CD4-positive, alpha-beta memory T cell (primary cell): ENCODE measurements around the gene MAML2. TPM values are rescaled to one million over a fixed set of nuclear protein-coding genes. Genes with fewer than 3 reads are reported as not detected.

ENCODE experiments used
- CTCF ChIA-PET: fragments of 350-600 bp; sonication (Branson Sonifier 250); formaldehyde crosslinking; loops from one replicate; lab custom pipeline; 2021; ENCODE audit warnings: inconsistent platforms; ENCODE audit not compliant: partially characterized antibody; lab: Charles Lee
- POLR2A ChIA-PET: fragments of 350-600 bp; sonication (Branson Sonifier 250); formaldehyde crosslinking; loops from one replicate; lab custom pipeline; 2021; ENCODE audit not compliant: partially characterized antibody; lab: Charles Lee
- DNase-seq, 5 donors: peaks; one replicate each; pipeline versions ENCODE4 v3.0.0 to v3.0.0-alpha.2; 2020 to 2022; ENCODE audit warnings: mixed read lengths in 1 of 5
- H3K27ac ChIP-seq: one replicate; pipeline ENCODE4 v1.7.0; 2013; ENCODE audit warnings: low read depth, low read length
- H3K27me3 ChIP-seq: 2 replicates; pipeline ENCODE4 v1.7.0; 2013; ENCODE audit warnings: mild to moderate bottlenecking, low read length, moderate library complexity; ENCODE audit not compliant: insufficient read depth
- H3K36me3 ChIP-seq: 2 replicates; pipeline ENCODE4 v1.7.0; 2013; ENCODE audit warnings: mild to moderate bottlenecking, low read length, moderate library complexity; ENCODE audit not compliant: insufficient read depth
- H3K4me1 ChIP-seq: 2 replicates; pipeline ENCODE4 v1.7.0; 2013; ENCODE audit warnings: mild to moderate bottlenecking, low read length, moderate library complexity; ENCODE audit not compliant: insufficient read depth
- H3K4me3 ChIP-seq, 2 donors: one replicate each; pipeline ENCODE4 v1.7.0; 2013; ENCODE audit warnings: low read length in 2 of 2, mild to moderate bottlenecking in 1 of 2
- H3K9me3 ChIP-seq, 2 donors: one replicate each; pipeline ENCODE4 v1.7.0; 2013; ENCODE audit warnings: low read length in 2 of 2, control low read depth in 1 of 2; ENCODE audit not compliant: control insufficient read depth in 1 of 2
- H3K27ac Mint-ChIP-seq, 7 donors: one replicate each; pipeline ENCODE4 v1.8.0; 2020 to 2021; ENCODE audit warnings: mixed read lengths in 7 of 7, mild to moderate bottlenecking in 6 of 7, inconsistent platforms in 3 of 7, moderate library complexity in 3 of 7
- H3K27me3 Mint-ChIP-seq, 2 donors: one replicate each; pipeline ENCODE4 v1.8.0; 2020 to 2021; ENCODE audit warnings: mixed read lengths in 2 of 2
- H3K36me3 Mint-ChIP-seq, 2 donors: one replicate each; pipeline ENCODE4 v1.8.0; 2020 to 2021; ENCODE audit warnings: mixed read lengths in 2 of 2, inconsistent platforms in 1 of 2, mild to moderate bottlenecking in 1 of 2
- H3K4me1 Mint-ChIP-seq, 4 donors: one replicate each; pipeline ENCODE4 v1.8.0; 2020 to 2021; ENCODE audit warnings: mixed read lengths in 4 of 4, mild to moderate bottlenecking in 1 of 4
- H3K4me3 Mint-ChIP-seq, 8 donors: one replicate each; pipeline ENCODE4 v1.8.0; 2020 to 2021; ENCODE audit warnings: mixed read lengths in 8 of 8, mild to moderate bottlenecking in 7 of 8, moderate library complexity in 6 of 8, inconsistent platforms in 3 of 8
- H3K9me3 Mint-ChIP-seq, 8 donors: one replicate each; pipeline ENCODE4 v1.8.0; 2020 to 2021; ENCODE audit warnings: mixed read lengths in 8 of 8, mild to moderate bottlenecking in 5 of 8, inconsistent platforms in 3 of 8, moderate library complexity in 1 of 8
- intact Hi-C: fragments of 100-400 bp; cut with micrococcal nuclease; formaldehyde crosslinking; loops from one replicate; pipeline ENCODE4 v1.15.1; 2023
- polyA plus RNA-seq, 2 donors: library from polyadenylated mRNA; unstranded; fragments of 300-500 nt; fragmentation: Illumina TruSeq; gene quantifications; one replicate each; pipeline ENCODE4 v1.2.3, GENCODE V29; 2021
- total RNA-seq, 2 experiments: library from RNA; stranded (reverse); gene quantifications; one replicate each; pipeline ENCODE4 v1.2.3, GENCODE V29; 2021

MAML2 gene
- total and polyA plus RNA-seq, 4 experiments from 2014 or later: 1.6 to 38.3 (median 25.5) TPM

DNA sequence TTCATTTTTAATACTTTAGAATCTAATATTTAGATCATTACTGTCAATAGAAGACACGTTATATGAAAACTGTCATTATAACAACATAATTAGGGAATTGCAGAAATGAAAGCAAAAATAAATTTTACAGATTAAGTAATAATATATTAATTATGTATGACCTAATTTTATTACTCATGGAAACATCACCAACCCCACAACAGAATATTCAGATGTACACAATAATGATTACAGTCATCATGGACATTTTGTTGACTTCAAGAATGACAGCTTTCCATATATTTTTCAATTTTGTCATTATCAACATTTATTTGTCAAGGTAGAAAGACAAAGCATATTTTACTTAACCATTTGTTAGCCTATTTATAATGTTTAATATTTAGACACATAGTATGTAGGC lies 119.9 kb downstream of the MAML2 start:
- CTCF ChIA-PET: interaction anchor here (4.7 kb wide), 1 partner anchor 120 kb away, joined by 21 read pairs; the partner anchor contains the start of gene MAML2

GRCh38 chr11:96222102-96222501 lies 120.9 kb downstream of the MAML2 start:
- Histone ChIP-seq H3K36me3 (no peaks in the 10 kb centered on the region), H3K9me3 (no peaks in the 10 kb centered on the region), H3K27ac (peak overlapping the region; percentile 2), H3K4me3 (no peak overlapping the region), H3K27me3 (no peaks in the 10 kb centered on the region), H3K4me1 (peaks cover 76% of the 10 kb centered on the region)
- peaks cover 0 to 16% of the 10 kb centered on the region in 2 donors for H3K36me3 Mint-ChIP-seq
- CTCF ChIA-PET: interaction anchor here (0.9 to 4.7 kb wide), 5 partner anchors 10 to 121 kb away, joined by 3 to 26 read pairs (median 6); partner anchors contain the start of gene MAML2
- no peaks in the 10 kb centered on the region for H3K27me3 Mint-ChIP-seq
- H3K4me3 Mint-ChIP-seq: peak overlapping the region in 7 of 8 donors; percentile 6 to 77 (median 53)
- POLR2A ChIA-PET: interaction anchor here (0.6 to 2.0 kb wide), 11 partner anchors 13 to 297 kb away, joined by 3 to 11 read pairs (median 4); partner anchors contain the start of gene MAML2
- H3K9me3 Mint-ChIP-seq: no peaks in the 10 kb centered on the region
- peaks cover 55 to 89% (median 73%) of the 10 kb centered on the region in 4 donors for H3K4me1 Mint-ChIP-seq
- DNase-seq: no peak
- intact Hi-C loops: no loop called here
- peak overlapping the region; percentile 57 to 89 (median 80) for H3K27ac Mint-ChIP-seq

More for the DNA sequence above, 119.9 kb downstream of the MAML2 start:
- peaks cover 66% of the 10 kb centered on the region for H3K4me1 ChIP-seq
- POLR2A ChIA-PET: interaction anchor here (0.6 to 1.0 kb wide), 2 partner anchors 9 to 65 kb away, joined by 3 read pairs; no protein-coding TSS in a partner anchor
- DNase-seq: no peak
- peaks cover 57 to 89% (median 71%) of the 10 kb centered on the region in 4 donors for H3K4me1 Mint-ChIP-seq
- H3K9me3 Mint-ChIP-seq: no peaks in the 10 kb centered on the region
- H3K27ac Mint-ChIP-seq: peak overlapping the region in 3 of 7 donors; percentile 28 to 71 (median 60)
- no peaks in the 10 kb centered on the region for H3K36me3 ChIP-seq
- peaks cover 4 to 16% of the 10 kb centered on the region in 2 donors for H3K36me3 Mint-ChIP-seq
- H3K27me3 Mint-ChIP-seq: no peaks in the 10 kb centered on the region
- no peaks in the 10 kb centered on the region for H3K27me3 ChIP-seq
- intact Hi-C loops: no loop called here
- H3K4me3 Mint-ChIP-seq: no peak overlapping the region
- H3K27ac ChIP-seq: no peak overlapping the region
- H3K9me3 ChIP-seq: no peaks in the 10 kb centered on the region
- no peak overlapping the region for H3K4me3 ChIP-seq

- Mint-ChIP-seq H3K27ac (peak overlapping the region; percentile 57 to 89 (median 80)), H3K4me3 (peak overlapping the region in 7 of 8 donors; percentile 6 to 87 (median 53)), H3K4me1 (peaks cover 55 to 91% (median 75%) of the 10 kb centered on the region in 4 donors), H3K9me3 (no peaks in the 10 kb centered on the region), H3K36me3 (peaks cover 0 to 16% of the 10 kb centered on the region in 2 donors), H3K27me3 (no peaks in the 10 kb centered on the region)
- H3K4me3 ChIP-seq: no peak overlapping the region
- ChIA-PET POLR2A (interaction anchor here (0.6 to 2.0 kb wide), 14 partner anchors 13 to 296 kb away, joined by 3 to 11 read pairs (median 4); partner anchors contain the start of gene MAML2), CTCF (interaction anchor here (0.9 to 3.5 kb wide), 4 partner anchors 10 to 121 kb away, joined by 3 to 26 read pairs (median 4); partner anchors contain the start of gene MAML2)
- no peak for DNase-seq
- peak overlapping the region; percentile 2 for H3K27ac ChIP-seq
- H3K9me3 ChIP-seq: no peaks in the 10 kb centered on the region
- H3K27me3 ChIP-seq: no peaks in the 10 kb centered on the region
- intact Hi-C loops: loop anchor here (2.0 kb wide), 1 partner anchor 17 kb away; no protein-coding TSS in a partner anchor
- H3K36me3 ChIP-seq: no peaks in the 10 kb centered on the region
- H3K4me1 ChIP-seq: peaks cover 83% of the 10 kb centered on the region
Observed at GRCh38 chr11:96221244-96222070, 121.5 kb downstream of the MAML2 start.

DNA sequence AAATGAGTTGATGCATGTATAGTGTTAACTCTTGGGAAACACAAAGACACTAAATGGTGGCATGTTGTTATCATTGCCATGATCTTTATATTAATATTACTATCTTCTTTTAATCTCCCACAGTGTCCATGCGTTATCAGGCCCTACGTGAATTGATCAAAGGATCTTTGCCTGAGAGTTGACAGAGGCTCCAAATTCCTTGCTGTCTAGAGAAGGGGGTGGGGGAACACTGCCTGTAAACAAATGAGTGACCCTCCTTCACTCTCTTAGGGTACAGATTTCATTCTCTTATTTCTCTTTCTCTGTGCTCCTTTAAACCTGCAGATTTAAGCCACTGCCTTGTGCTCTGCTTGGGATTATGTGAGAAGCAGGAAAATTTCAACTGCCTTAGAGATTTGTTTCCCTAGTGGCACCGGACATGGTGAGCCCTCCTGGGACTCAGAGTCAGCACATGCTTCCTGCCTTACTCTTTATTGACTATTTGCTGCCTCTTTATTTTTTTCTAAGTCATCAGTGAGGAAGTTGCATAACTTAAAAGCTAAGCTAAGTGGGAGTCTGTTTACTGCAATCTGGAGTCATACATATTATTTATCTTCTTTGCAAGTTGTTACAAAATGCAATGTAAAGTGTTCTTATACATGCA lies 122.9 kb downstream of the MAML2 start:
- Histone ChIP-seq H3K27me3 (no peaks in the 10 kb centered on the region), H3K4me1 (peaks cover 85% of the 10 kb centered on the region), H3K4me3 (no peak overlapping the region), H3K9me3 (no peaks in the 10 kb centered on the region), H3K36me3 (no peaks in the 10 kb centered on the region), H3K27ac (no peak overlapping the region)
- Mint-ChIP-seq H3K4me3 (peak overlapping the region; percentile 39 to 87 (median 71)), H3K4me1 (peaks cover 61 to 92% (median 79%) of the 10 kb centered on the region in 4 donors), H3K27ac (peak overlapping the region; percentile 89 to 97 (median 95)), H3K36me3 (peaks cover 0 to 14% of the 10 kb centered on the region in 2 donors), H3K27me3 (no peaks in the 10 kb centered on the region), H3K9me3 (no peaks in the 10 kb centered on the region)
- intact Hi-C loops: loop anchor here (2.0 to 5.0 kb wide), 2 partner anchors 15 to 208 kb away; no protein-coding TSS in a partner anchor
- CTCF ChIA-PET: interaction anchor here (0.8 to 3.5 kb wide), 6 partner anchors 8 to 122 kb away, joined by 3 to 26 read pairs (median 4); partner anchors contain the start of gene MAML2
- POLR2A ChIA-PET: interaction anchor here (0.6 to 2.0 kb wide), 12 partner anchors 8 to 123 kb away, joined by 3 to 11 read pairs (median 4); partner anchors contain the start of gene MAML2
- DNase-seq: no peak

DNA sequence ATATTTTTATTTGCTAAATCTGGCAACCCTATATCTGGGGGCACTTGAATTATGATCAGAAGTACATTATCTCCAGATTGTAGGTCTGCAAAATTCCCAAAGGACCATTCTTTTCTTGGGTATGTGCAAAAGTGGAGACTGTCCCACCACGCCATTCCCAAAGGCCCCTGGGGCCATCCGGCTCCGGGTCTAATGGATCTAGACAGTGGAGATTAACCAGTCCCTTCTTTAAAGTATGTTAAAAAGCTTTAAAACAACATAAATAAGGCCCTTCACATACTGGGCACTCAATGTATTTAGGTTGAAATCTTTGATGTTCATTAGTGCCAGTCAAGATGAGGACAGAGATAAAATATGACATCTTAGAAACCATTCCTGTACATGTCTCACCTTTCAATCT lies 124.1 kb downstream of the MAML2 start:
- Mint-ChIP-seq H3K9me3 (no peaks in the 10 kb centered on the region), H3K27ac (peak overlapping the region; percentile 50 to 95 (median 90)), H3K4me1 (peaks cover 61 to 90% (median 77%) of the 10 kb centered on the region in 4 donors), H3K36me3 (peaks cover 0 to 7% of the 10 kb centered on the region in 2 donors), H3K27me3 (no peaks in the 10 kb centered on the region), H3K4me3 (peak overlapping the region in 4 of 8 donors; percentile 31 to 61 (median 40))
- H3K4me1 ChIP-seq: peaks cover 87% of the 10 kb centered on the region
- no peak overlapping the region for H3K4me3 ChIP-seq
- no peaks in the 10 kb centered on the region for H3K27me3 ChIP-seq
- no peak for DNase-seq
- H3K27ac ChIP-seq: no peak overlapping the region
- no peaks in the 10 kb centered on the region for H3K9me3 ChIP-seq
- no peaks in the 10 kb centered on the region for H3K36me3 ChIP-seq
- intact Hi-C loops: loop anchor here (5.0 kb wide), 1 partner anchor 207 kb away; no protein-coding TSS in a partner anchor
- CTCF ChIA-PET: interaction anchor here (3.5 kb wide), 1 partner anchor 123 kb away, joined by 26 read pairs; the partner anchor contains the start of gene MAML2
- POLR2A ChIA-PET: interaction anchor here (0.9 to 1.8 kb wide), 3 partner anchors 10 to 124 kb away, joined by 4 to 5 read pairs (median 4); partner anchors contain the start of gene MAML2

GRCh38 chr11:96218006-96218405 lies 125.0 kb downstream of the MAML2 start:
- Mint-ChIP-seq H3K9me3 (no peaks in the 10 kb centered on the region), H3K4me1 (peaks cover 61 to 91% (median 78%) of the 10 kb centered on the region in 4 donors), H3K27me3 (no peaks in the 10 kb centered on the region), H3K4me3 (peak overlapping the region in 2 of 8 donors; percentile 14 to 61), H3K27ac (peak overlapping the region in 6 of 7 donors; percentile 29 to 94 (median 80)), H3K36me3 (no peaks in the 10 kb centered on the region)
- ChIA-PET POLR2A (interaction anchor here (0.6 to 6.0 kb wide), 5 partner anchors 25 to 62 kb away, joined by 3 to 36 read pairs (median 3); no protein-coding TSS in a partner anchor), CTCF (interaction anchor here (1.4 to 1.7 kb wide), 3 partner anchors 10 to 126 kb away, joined by 3 to 5 read pairs (median 3); no protein-coding TSS in a partner anchor)
- no peak overlapping the region for H3K4me3 ChIP-seq
- H3K27me3 ChIP-seq: no peaks in the 10 kb centered on the region
- no peak overlapping the region for H3K27ac ChIP-seq
- no peak for DNase-seq
- intact Hi-C loops: loop anchor here (5.0 kb wide), 1 partner anchor 206 kb away; no protein-coding TSS in a partner anchor
- H3K4me1 ChIP-seq: peaks cover 95% of the 10 kb centered on the region
- H3K9me3 ChIP-seq: no peaks in the 10 kb centered on the region
- H3K36me3 ChIP-seq: no peaks in the 10 kb centered on the region
